ENCODE measurements around the gene CTNNA3. TPM values are rescaled to one million over a fixed set of nuclear protein-coding genes. Genes with fewer than 3 reads are reported as not detected.
"Not testable (repeated sequence)": the region's sequence is repeated elsewhere in the genome, so short reads cannot be mapped to it uniquely, and the experiment has no call there.

The CTNNA3 gene
- total and polyA plus RNA-seq, 2 of the 4 experiments (the other 2 are of a cell fraction): 0.19 to 0.90 TPM

DNA sequence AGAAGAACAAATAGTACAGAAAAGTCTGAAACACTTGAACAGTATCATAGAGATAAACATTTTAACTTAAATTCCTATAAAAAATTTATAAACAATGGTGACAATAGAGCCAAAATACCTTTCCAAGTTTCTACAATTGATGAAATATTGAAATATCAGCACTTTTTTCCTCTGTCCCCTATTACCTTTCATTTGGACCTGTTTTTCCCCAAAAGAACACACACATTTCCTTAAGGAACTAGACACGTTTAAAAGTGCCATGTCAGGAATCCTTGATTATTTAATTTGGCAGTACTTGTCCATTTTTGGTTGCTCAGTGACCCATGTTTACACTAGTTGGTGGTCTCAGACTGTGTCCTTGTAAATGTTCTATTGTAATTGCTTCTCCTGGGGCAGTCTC, 162.6 kb downstream of the CTNNA3 start:
- intact Hi-C loops (cut with micrococcal nuclease): no loop called here
- in situ Hi-C loops (cut with MboI; ENCODE audit: low sequenced_read_pairs): no loop called here
- no peak overlapping the region for H2BK15ac ChIP-seq (ENCODE audit: low read depth, low read length)
- no peak overlapping the region for H3K4ac ChIP-seq (ENCODE audit: low read depth, low read length)
- H4K5ac ChIP-seq (ENCODE audit: low read depth, low read length): no peak overlapping the region
- no peak overlapping the region for H3K18ac ChIP-seq (ENCODE audit: low read depth, low read length)
- dilution Hi-C loops (cut with HindIII; ENCODE audit: low sequenced_read_pairs, unreplicated experiment): no loop called here
- H3K23ac ChIP-seq (ENCODE audit: low read depth, low read length): no peak overlapping the region
- H3K27ac ChIP-seq (ENCODE audit: insufficient read depth, low read length): no peak overlapping the region
- no peak overlapping the region for H2BK20ac ChIP-seq (ENCODE audit: low read depth, low read length)
- H2AK5ac ChIP-seq (ENCODE audit: low read depth, low read length): no peak overlapping the region
- no peaks in the 10 kb centered on the region for H3K4me1 ChIP-seq (ENCODE audit: control insufficient read depth, insufficient read depth, low read length)
- no peaks in the 10 kb centered on the region for H3K79me1 ChIP-seq (ENCODE audit: low read depth in 1 of 2, low read length in 2 of 2)
- H2AK9ac ChIP-seq (replicated peaks; ENCODE audit: low read depth, low read length, poor library complexity): no peak overlapping the region
- no TSS peak for BruUV-seq (replicated peaks)
- no peaks in the 10 kb centered on the region for H3K36me3 ChIP-seq (ENCODE audit: control insufficient read depth, insufficient read depth, low read length)
- H3K14ac ChIP-seq (replicated peaks; ENCODE audit: low read depth, low read length): no peak overlapping the region
- H4K91ac ChIP-seq (ENCODE audit: insufficient read depth, low read depth, low read length): no peak overlapping the region
- no peak overlapping the region for H4K8ac ChIP-seq (ENCODE audit: low read depth in 2 of 2, low read length in 2 of 2)
- H3K4me3 ChIP-seq (ENCODE audit: insufficient read depth, low read depth, low read length): no peak overlapping the region
- H3K27me3 ChIP-seq (ENCODE audit: control insufficient read depth, insufficient read depth, low read length): no peaks in the 10 kb centered on the region
- H3K56ac ChIP-seq (ENCODE audit: extremely low read depth, insufficient read depth, low read length): no peak overlapping the region
- H2BK120ac ChIP-seq (ENCODE audit: low read depth, low read length): no peak overlapping the region
- H3K9me1 ChIP-seq (ENCODE audit: insufficient read depth, low read length): no peaks in the 10 kb centered on the region
- DNase-seq (no peak), ATAC-seq (ENCODE audit: low read depth) (no peak)
- no peak overlapping the region for H3K4me2 ChIP-seq (ENCODE audit: low read depth, low read length)
- no peak overlapping the region for H3K9ac ChIP-seq (ENCODE audit: low read depth, low read length)
- no CpG with 5 or more reads among the region's 1 CpG for WGBS, 2 experiments (ENCODE audit: extremely low coverage in 2 of 2, insufficient read length in 1 of 2)
- H3K9me3 ChIP-seq (ENCODE audit: control insufficient read depth, insufficient read depth, low read length): no peaks in the 10 kb centered on the region
- POLR2A ChIA-PET (ENCODE audit: unreplicated experiment): no interaction called here
- no peak overlapping the region for H2BK5ac ChIP-seq (ENCODE audit: low read depth, low read length, poor library complexity, severe bottlenecking)
- no peak overlapping the region for H2AFZ ChIP-seq (replicated peaks; ENCODE audit: low read length, poor library complexity)
- TF ChIP-seq MXI1 (IDR thresholded peaks at IDR 0.05; ENCODE audit: borderline replicate concordance, low read depth, low read length) (no peak), MAZ (IDR thresholded peaks at IDR 0.05; ENCODE audit: borderline replicate concordance, low read depth, low read length) (no peak), SMC3 (IDR thresholded peaks at IDR 0.05; ENCODE audit: low read depth, low read length) (no peak), MAFK (IDR thresholded peaks at IDR 0.05; ENCODE audit: low read depth, low read length) (peak; percentile 73), CEBPB (IDR thresholded peaks at IDR 0.05; ENCODE audit: low read depth, low read length) (no peak), POLR2A (IDR thresholded peaks at IDR 0.05; ENCODE audit: low read depth, low read length) (no peak), FOS (IDR thresholded peaks at IDR 0.05; ENCODE audit: low read depth, low read length) (no peak)
- TF ChIP-seq, protein P1, sequence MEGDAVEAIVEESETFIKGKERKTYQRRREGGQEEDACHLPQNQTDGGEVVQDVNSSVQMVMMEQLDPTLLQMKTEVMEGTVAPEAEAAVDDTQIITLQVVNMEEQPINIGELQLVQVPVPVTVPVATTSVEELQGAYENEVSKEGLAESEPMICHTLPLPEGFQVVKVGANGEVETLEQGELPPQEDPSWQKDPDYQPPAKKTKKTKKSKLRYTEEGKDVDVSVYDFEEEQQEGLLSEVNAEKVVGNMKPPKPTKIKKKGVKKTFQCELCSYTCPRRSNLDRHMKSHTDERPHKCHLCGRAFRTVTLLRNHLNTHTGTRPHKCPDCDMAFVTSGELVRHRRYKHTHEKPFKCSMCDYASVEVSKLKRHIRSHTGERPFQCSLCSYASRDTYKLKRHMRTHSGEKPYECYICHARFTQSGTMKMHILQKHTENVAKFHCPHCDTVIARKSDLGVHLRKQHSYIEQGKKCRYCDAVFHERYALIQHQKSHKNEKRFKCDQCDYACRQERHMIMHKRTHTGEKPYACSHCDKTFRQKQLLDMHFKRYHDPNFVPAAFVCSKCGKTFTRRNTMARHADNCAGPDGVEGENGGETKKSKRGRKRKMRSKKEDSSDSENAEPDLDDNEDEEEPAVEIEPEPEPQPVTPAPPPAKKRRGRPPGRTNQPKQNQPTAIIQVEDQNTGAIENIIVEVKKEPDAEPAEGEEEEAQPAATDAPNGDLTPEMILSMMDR (conservative IDR thresholded peaks at IDR 0.05; ENCODE audit: low read depth, low read length): no peak
- no peaks in the 10 kb centered on the region for H4K20me1 ChIP-seq (ENCODE audit: insufficient read depth, low read length)
- CTCF ChIA-PET: no interaction called here

DNA sequence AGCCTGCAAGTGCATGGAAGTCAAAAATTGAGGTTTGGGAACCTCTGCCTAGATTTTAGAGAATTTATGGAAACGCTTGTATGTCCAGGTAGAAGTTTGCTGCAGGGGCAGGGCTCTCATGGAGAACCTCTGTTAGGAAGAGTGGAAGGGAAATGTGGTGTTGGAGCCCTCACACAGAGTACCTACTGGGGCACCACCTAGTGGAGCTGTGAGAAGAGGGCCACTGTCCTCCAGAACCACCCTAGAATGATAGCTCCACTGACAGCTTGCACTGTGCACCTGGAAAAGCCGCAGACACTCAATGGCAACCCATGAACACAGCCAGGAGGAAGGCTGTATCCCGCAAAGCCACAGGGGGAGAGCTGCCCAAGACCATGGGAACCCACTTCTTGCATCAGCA, 165.0 kb downstream of the CTNNA3 start:
- H3K9me1 ChIP-seq (ENCODE audit: insufficient read depth, low read length); DNase-seq; ATAC-seq (ENCODE audit: low read depth); BruUV-seq (replicated peaks); H3K4ac ChIP-seq (ENCODE audit: low read depth, low read length); H3K27ac ChIP-seq (ENCODE audit: insufficient read depth, low read length); H3K14ac ChIP-seq (replicated peaks; ENCODE audit: low read depth, low read length); H2BK15ac ChIP-seq (ENCODE audit: low read depth, low read length); intact Hi-C loops (cut with micrococcal nuclease); H3K56ac ChIP-seq (ENCODE audit: extremely low read depth, insufficient read depth, low read length); H3K9me3 ChIP-seq (ENCODE audit: control insufficient read depth, insufficient read depth, low read length); H4K91ac ChIP-seq (ENCODE audit: insufficient read depth, low read depth, low read length); H2BK5ac ChIP-seq (ENCODE audit: low read depth, low read length, poor library complexity, severe bottlenecking); H3K4me1 ChIP-seq (ENCODE audit: control insufficient read depth, insufficient read depth, low read length); dilution Hi-C loops (cut with HindIII; ENCODE audit: low sequenced_read_pairs, unreplicated experiment); H3K27me3 ChIP-seq (ENCODE audit: control insufficient read depth, insufficient read depth, low read length); POLR2A ChIA-PET (ENCODE audit: unreplicated experiment); H3K23ac ChIP-seq (ENCODE audit: low read depth, low read length); H4K8ac ChIP-seq (ENCODE audit: low read depth in 2 of 2, low read length in 2 of 2); H3K9ac ChIP-seq (ENCODE audit: low read depth, low read length); H4K20me1 ChIP-seq (ENCODE audit: insufficient read depth, low read length); H2AK9ac ChIP-seq (replicated peaks; ENCODE audit: low read depth, low read length, poor library complexity); H3K79me1 ChIP-seq (ENCODE audit: low read depth in 1 of 2, low read length in 2 of 2); H2BK20ac ChIP-seq (ENCODE audit: low read depth, low read length); in situ Hi-C loops (cut with MboI; ENCODE audit: low sequenced_read_pairs); H2AK5ac ChIP-seq (ENCODE audit: low read depth, low read length); H4K5ac ChIP-seq (ENCODE audit: low read depth, low read length); H2AFZ ChIP-seq (replicated peaks; ENCODE audit: low read length, poor library complexity); H3K4me3 ChIP-seq (ENCODE audit: insufficient read depth, low read depth, low read length); H2BK120ac ChIP-seq (ENCODE audit: low read depth, low read length); H3K18ac ChIP-seq (ENCODE audit: low read depth, low read length); H3K36me3 ChIP-seq (ENCODE audit: control insufficient read depth, insufficient read depth, low read length); H3K4me2 ChIP-seq (ENCODE audit: low read depth, low read length): not testable (repeated sequence)
- 60% methylated on average over 1 of the region's 3 CpGs; no CpG with 5 or more reads in 1 of the 2 experiments for WGBS, 2 experiments (ENCODE audit: extremely low coverage in 2 of 2, insufficient read length in 1 of 2)
- CTCF ChIA-PET: interaction anchor here (0.9 kb wide), 1 partner anchor 11 kb away, joined by 3 read pairs; no protein-coding TSS in a partner anchor
